ENCODE measurements around the gene LAMB3.

Gene LAMB3

DNA sequence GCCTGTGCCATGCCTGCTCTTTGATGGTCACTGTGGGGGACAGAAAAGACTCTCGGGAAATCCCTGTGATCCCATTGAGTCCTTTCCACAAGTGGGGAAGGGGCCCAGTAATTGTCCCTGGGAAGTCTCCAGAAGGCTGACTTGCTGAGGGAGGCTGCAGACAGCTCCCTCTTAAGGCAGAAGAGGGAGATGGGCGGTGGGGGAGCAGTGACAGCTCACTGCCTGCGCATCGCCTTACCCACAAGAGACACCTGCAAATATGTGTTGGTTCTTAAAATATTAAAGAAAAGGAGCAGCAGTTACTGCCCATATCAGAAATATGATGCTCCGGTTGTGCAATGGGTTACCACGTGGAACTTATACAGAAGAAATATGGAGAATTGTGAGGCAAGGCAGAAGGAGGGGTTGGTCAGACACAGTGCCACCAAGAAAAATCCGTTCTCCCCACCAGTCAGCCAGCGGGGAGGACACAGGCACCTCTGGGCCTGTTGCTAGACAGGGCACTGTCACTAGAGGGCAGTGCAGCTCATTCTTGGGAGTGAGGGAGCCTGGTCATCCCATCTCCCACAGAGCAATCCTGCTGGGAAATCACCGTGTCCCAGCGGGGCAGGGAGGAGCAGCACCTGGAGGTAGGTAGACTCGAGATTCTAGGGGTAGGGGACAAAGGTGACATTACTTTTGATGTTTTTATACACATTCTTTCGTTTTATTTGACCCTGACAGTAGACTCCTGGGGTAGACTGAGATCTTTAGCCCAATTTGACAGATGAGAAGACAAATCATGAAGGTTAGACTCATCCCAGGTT lies 75.6 kb downstream of the LAMB3 start (continued):
- TF ChIP-seq, protein P1, sequence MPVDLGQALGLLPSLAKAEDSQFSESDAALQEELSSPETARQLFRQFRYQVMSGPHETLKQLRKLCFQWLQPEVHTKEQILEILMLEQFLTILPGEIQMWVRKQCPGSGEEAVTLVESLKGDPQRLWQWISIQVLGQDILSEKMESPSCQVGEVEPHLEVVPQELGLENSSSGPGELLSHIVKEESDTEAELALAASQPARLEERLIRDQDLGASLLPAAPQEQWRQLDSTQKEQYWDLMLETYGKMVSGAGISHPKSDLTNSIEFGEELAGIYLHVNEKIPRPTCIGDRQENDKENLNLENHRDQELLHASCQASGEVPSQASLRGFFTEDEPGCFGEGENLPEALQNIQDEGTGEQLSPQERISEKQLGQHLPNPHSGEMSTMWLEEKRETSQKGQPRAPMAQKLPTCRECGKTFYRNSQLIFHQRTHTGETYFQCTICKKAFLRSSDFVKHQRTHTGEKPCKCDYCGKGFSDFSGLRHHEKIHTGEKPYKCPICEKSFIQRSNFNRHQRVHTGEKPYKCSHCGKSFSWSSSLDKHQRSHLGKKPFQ (tag by site-specific recombination; IDR thresholded peaks at IDR 0.05), result no peak
- TF ChIP-seq ZNF768 (tag by site-specific recombination; IDR thresholded peaks at IDR 0.05) (no peak), ZNF311 (tag by site-specific recombination; IDR thresholded peaks at IDR 0.05; ENCODE audit: borderline replicate concordance) (no peak), ZNF830 (tag by site-specific recombination; IDR thresholded peaks at IDR 0.05; ENCODE audit: low read depth) (no peak), ZNF558 (tag by site-specific recombination; IDR thresholded peaks at IDR 0.05) (no peak), ZNF121 (tag by site-specific recombination; IDR thresholded peaks at IDR 0.05) (no peak), MZF1 (tag by site-specific recombination; IDR thresholded peaks at IDR 0.05; ENCODE audit: borderline replicate concordance) (no peak), ZNF544 (tag by site-specific recombination; IDR thresholded peaks at IDR 0.05) (no peak), KLF9 (tag by site-specific recombination; IDR thresholded peaks at IDR 0.05; ENCODE audit: low read depth) (no peak), ZBTB20 (tag by site-specific recombination; IDR thresholded peaks at IDR 0.05) (no peak), ZNF501 (tag by site-specific recombination; IDR thresholded peaks at IDR 0.05) (0 out of 2 replicates have a peak, but pooled peaks have one; percentile 21), SP7 (tag by site-specific recombination; IDR thresholded peaks at IDR 0.05) (0 out of 2 replicates have a peak, but pooled peaks have one; percentile 22), OSR2 (tag by site-specific recombination; IDR thresholded peaks at IDR 0.05) (no peak), ZNF747 (tag by site-specific recombination; IDR thresholded peaks at IDR 0.05) (no peak), SETDB1 (IDR thresholded peaks at IDR 0.05; ENCODE audit: insufficient read length, low read length) (no peak), GLI4 (tag by site-specific recombination; IDR thresholded peaks at IDR 0.05) (no peak), ZBTB1 (tag by site-specific recombination; IDR thresholded peaks at IDR 0.05) (no peak), ZNF2 (tag by site-specific recombination; IDR thresholded peaks at IDR 0.05) (peak; percentile 43; the same call in 1 of the 2 replicates), ZNF473 (tag by site-specific recombination; IDR thresholded peaks at IDR 0.05) (no peak), ZNF707 (tag by site-specific recombination; IDR thresholded peaks at IDR 0.05) (no peak), ZNF140 (tag by site-specific recombination; IDR thresholded peaks at IDR 0.05) (no peak), ZNF133 (tag by site-specific recombination; IDR thresholded peaks at IDR 0.05) (no peak), ZNF10 (tag by site-specific recombination; IDR thresholded peaks at IDR 0.05) (no peak), ZNF391 (tag by site-specific recombination; IDR thresholded peaks at IDR 0.05; ENCODE audit: borderline replicate concordance, low read depth) (no peak), ZNF248 (tag by site-specific recombination; IDR thresholded peaks at IDR 0.05) (no peak)
- TF ChIP-seq, protein P2, sequence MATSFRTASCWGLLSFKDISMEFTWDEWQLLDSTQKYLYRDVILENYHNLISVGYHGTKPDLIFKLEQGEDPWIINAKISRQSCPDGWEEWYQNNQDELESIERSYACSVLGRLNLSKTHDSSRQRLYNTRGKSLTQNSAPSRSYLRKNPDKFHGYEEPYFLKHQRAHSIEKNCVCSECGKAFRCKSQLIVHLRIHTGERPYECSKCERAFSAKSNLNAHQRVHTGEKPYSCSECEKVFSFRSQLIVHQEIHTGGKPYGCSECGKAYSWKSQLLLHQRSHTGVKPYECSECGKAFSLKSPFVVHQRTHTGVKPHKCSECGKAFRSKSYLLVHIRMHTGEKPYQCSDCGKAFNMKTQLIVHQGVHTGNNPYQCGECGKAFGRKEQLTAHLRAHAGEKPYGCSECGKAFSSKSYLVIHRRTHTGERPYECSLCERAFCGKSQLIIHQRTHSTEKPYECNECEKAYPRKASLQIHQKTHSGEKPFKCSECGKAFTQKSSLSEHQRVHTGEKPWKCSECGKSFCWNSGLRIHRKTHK (tag by site-specific recombination; IDR thresholded peaks at IDR 0.05), result no peak
- TF ChIP-seq, protein P3, sequence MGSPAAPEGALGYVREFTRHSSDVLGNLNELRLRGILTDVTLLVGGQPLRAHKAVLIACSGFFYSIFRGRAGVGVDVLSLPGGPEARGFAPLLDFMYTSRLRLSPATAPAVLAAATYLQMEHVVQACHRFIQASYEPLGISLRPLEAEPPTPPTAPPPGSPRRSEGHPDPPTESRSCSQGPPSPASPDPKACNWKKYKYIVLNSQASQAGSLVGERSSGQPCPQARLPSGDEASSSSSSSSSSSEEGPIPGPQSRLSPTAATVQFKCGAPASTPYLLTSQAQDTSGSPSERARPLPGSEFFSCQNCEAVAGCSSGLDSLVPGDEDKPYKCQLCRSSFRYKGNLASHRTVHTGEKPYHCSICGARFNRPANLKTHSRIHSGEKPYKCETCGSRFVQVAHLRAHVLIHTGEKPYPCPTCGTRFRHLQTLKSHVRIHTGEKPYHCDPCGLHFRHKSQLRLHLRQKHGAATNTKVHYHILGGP (tag by site-specific recombination; IDR thresholded peaks at IDR 0.05), result no peak
- TF ChIP-seq, protein P4, sequence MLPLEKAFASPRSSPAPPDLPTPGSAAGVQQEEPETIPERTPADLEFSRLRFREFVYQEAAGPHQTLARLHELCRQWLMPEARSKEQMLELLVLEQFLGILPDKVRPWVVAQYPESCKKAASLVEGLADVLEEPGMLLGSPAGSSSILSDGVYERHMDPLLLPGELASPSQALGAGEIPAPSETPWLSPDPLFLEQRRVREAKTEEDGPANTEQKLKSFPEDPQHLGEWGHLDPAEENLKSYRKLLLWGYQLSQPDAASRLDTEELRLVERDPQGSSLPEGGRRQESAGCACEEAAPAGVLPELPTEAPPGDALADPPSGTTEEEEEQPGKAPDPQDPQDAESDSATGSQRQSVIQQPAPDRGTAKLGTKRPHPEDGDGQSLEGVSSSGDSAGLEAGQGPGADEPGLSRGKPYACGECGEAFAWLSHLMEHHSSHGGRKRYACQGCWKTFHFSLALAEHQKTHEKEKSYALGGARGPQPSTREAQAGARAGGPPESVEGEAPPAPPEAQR (tag by site-specific recombination; IDR thresholded peaks at IDR 0.05), result no peak
- TF ChIP-seq, protein P5, sequence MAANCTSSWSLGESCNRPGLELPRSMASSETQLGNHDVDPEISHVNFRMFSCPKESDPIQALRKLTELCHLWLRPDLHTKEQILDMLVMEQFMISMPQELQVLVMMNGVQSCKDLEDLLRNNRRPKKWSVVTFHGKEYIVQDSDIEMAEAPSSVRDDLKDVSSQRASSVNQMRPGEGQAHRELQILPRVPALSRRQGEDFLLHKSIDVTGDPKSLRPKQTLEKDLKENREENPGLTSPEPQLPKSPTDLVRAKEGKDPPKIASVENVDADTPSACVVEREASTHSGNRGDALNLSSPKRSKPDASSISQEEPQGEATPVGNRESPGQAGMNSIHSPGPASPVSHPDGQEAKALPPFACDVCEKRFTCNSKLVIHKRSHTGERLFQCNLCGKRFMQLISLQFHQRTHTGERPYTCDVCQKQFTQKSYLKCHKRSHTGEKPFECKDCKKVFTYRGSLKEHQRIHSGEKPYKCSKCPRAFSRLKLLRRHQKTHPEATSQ (tag by site-specific recombination; IDR thresholded peaks at IDR 0.05), result no peak
- TF ChIP-seq, protein P6, sequence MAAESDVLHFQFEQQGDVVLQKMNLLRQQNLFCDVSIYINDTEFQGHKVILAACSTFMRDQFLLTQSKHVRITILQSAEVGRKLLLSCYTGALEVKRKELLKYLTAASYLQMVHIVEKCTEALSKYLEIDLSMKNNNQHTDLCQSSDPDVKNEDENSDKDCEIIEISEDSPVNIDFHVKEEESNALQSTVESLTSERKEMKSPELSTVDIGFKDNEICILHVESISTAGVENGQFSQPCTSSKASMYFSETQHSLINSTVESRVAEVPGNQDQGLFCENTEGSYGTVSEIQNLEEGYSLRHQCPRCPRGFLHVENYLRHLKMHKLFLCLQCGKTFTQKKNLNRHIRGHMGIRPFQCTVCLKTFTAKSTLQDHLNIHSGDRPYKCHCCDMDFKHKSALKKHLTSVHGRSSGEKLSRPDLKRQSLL (tag by site-specific recombination; IDR thresholded peaks at IDR 0.05), result no peak
- TF ChIP-seq, protein P7, sequence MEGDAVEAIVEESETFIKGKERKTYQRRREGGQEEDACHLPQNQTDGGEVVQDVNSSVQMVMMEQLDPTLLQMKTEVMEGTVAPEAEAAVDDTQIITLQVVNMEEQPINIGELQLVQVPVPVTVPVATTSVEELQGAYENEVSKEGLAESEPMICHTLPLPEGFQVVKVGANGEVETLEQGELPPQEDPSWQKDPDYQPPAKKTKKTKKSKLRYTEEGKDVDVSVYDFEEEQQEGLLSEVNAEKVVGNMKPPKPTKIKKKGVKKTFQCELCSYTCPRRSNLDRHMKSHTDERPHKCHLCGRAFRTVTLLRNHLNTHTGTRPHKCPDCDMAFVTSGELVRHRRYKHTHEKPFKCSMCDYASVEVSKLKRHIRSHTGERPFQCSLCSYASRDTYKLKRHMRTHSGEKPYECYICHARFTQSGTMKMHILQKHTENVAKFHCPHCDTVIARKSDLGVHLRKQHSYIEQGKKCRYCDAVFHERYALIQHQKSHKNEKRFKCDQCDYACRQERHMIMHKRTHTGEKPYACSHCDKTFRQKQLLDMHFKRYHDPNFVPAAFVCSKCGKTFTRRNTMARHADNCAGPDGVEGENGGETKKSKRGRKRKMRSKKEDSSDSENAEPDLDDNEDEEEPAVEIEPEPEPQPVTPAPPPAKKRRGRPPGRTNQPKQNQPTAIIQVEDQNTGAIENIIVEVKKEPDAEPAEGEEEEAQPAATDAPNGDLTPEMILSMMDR (tag by site-specific recombination; IDR thresholded peaks at IDR 0.05), result peak; percentile 82

Data from HEK293 (cell line).